HEK293 (cell line): ENCODE results near the gene SCRT2.

Experiments
- CTCF ChIA-PET: fragments of 350-600 bp; formaldehyde crosslinking; extraction: SDS; loops from one replicate; lab custom pipeline; 2021; ENCODE audit warnings: antibody characterized with exemption; lab: Yijun Ruan, JAX
- POLR2A ChIA-PET: fragments of 300-600 bp; formaldehyde crosslinking; extraction: SDS; loops from one replicate; lab custom pipeline; 2020; ENCODE audit warnings: antibody characterized with exemption, inconsistent platforms; lab: Yijun Ruan, JAX
- H3K27ac ChIP-seq: fragments of 200-500 bp; sonication (Bioruptor generic); 2 replicates; pipeline ENCODE4 v1.5.1; 2014; ENCODE audit warnings: low read depth, low read length, control low read depth, inconsistent platforms; ENCODE audit errors: extremely low read depth
- H3K36me3 ChIP-seq, 2 experiments: fragments of 200-500 bp in 1 of 2; sonication (Bioruptor generic) in 1 of 2; 1 replicate in 1 of 2; 2 replicates in 1 of 2; pipeline ENCODE4 v1.5.1; 2014 to 2017; ENCODE audit warnings: inconsistent platforms in 2 of 2, low read length in 2 of 2; ENCODE audit not compliant: control insufficient read depth in 2 of 2, insufficient read depth in 1 of 2
- H3K4me1 ChIP-seq: fragments of 200-500 bp; sonication (Bioruptor generic); 2 replicates; pipeline ENCODE4 v1.5.1; 2014; ENCODE audit warnings: mild to moderate bottlenecking, low read length, inconsistent platforms; ENCODE audit not compliant: control insufficient read depth, insufficient read depth
- H3K4me3 ChIP-seq: 2 replicates; pipeline ENCODE4 v1.5.1; 2011; ENCODE audit warnings: low read depth, mild to moderate bottlenecking, control low read depth, low read length, moderate library complexity
- H3K9me3 ChIP-seq: fragments of 200-500 bp; sonication (Bioruptor generic); 2 replicates; pipeline ENCODE4 v1.5.1; 2014; ENCODE audit warnings: low read depth, low read length, inconsistent platforms; ENCODE audit not compliant: control insufficient read depth, insufficient read depth
- FEZF1 ChIP-seq: fragments of 450-650 bp; formaldehyde crosslinking; IDR thresholded peaks from 2 replicates; pipeline ENCODE4 v1.5.1; 2016; ENCODE audit warnings: missing biosample characterization, missing genetic modification characterization
- GLI2 ChIP-seq: fragments of 450-650 bp; formaldehyde crosslinking; IDR thresholded peaks from 2 replicates; pipeline ENCODE4; 2017; ENCODE audit warnings: missing biosample characterization, missing genetic modification characterization, low read depth, borderline replicate concordance
- KLF8 ChIP-seq: fragments of 450-650 bp; formaldehyde crosslinking; IDR thresholded peaks from 2 replicates; pipeline ENCODE4 v1.5.1; 2016; ENCODE audit warnings: missing biosample characterization, missing genetic modification characterization
- PRDM2 ChIP-seq: fragments of 450-650 bp; formaldehyde crosslinking; IDR thresholded peaks from 2 replicates; pipeline ENCODE4 v1.5.1; 2016; ENCODE audit warnings: missing biosample characterization, missing genetic modification characterization, borderline replicate concordance
- ZBTB11 ChIP-seq: fragments of 450-650 bp; formaldehyde crosslinking; conservative IDR thresholded peaks from 2 replicates; pipeline ENCODE4 v1.5.1; 2016; ENCODE audit warnings: low read depth, missing biosample characterization, missing genetic modification characterization
- ZBTB8A ChIP-seq: fragments of 450-650 bp; formaldehyde crosslinking; IDR thresholded peaks from 2 replicates; pipeline ENCODE4 v1.5.1; 2016; ENCODE audit warnings: missing biosample characterization, missing genetic modification characterization
- ZFHX2 ChIP-seq: fragments of 450-650 bp; formaldehyde crosslinking; conservative IDR thresholded peaks from 2 replicates; pipeline ENCODE4 v1.5.1; 2016; ENCODE audit warnings: missing biosample characterization, missing genetic modification characterization
- ZFP69B ChIP-seq: fragments of 450-650 bp; formaldehyde crosslinking; IDR thresholded peaks from 2 replicates; pipeline ENCODE4 v1.5.1; 2016; ENCODE audit warnings: missing biosample characterization, missing genetic modification characterization
- ZNF174 ChIP-seq: fragments of 450-650 bp; formaldehyde crosslinking; IDR thresholded peaks from 2 replicates; pipeline ENCODE4 v1.5.0; 2017; ENCODE audit warnings: missing biosample characterization, mild to moderate bottlenecking, missing genetic modification characterization
- ZNF391 ChIP-seq: fragments of 450-650 bp; formaldehyde crosslinking; IDR thresholded peaks from 2 replicates; pipeline ENCODE4 v1.5.1; 2016; ENCODE audit warnings: low read depth, missing biosample characterization, missing genetic modification characterization, borderline replicate concordance
- ZNF423 ChIP-seq: fragments of 450-650 bp; formaldehyde crosslinking; IDR thresholded peaks from 2 replicates; pipeline ENCODE4 v1.5.1; 2016; ENCODE audit warnings: missing biosample characterization, missing genetic modification characterization
- ZNF768 ChIP-seq: fragments of 450-650 bp; formaldehyde crosslinking; IDR thresholded peaks from 2 replicates; pipeline ENCODE4 v1.5.1; 2018; ENCODE audit warnings: missing biosample characterization, mild to moderate bottlenecking, missing genetic modification characterization
- TF ChIP-seq, protein P1 (sequence below): fragments of 450-650 bp; formaldehyde crosslinking; IDR thresholded peaks from 2 replicates; pipeline ENCODE4 v1.5.1; 2016; ENCODE audit warnings: missing biosample characterization, missing genetic modification characterization

The SCRT2 gene

DNA sequence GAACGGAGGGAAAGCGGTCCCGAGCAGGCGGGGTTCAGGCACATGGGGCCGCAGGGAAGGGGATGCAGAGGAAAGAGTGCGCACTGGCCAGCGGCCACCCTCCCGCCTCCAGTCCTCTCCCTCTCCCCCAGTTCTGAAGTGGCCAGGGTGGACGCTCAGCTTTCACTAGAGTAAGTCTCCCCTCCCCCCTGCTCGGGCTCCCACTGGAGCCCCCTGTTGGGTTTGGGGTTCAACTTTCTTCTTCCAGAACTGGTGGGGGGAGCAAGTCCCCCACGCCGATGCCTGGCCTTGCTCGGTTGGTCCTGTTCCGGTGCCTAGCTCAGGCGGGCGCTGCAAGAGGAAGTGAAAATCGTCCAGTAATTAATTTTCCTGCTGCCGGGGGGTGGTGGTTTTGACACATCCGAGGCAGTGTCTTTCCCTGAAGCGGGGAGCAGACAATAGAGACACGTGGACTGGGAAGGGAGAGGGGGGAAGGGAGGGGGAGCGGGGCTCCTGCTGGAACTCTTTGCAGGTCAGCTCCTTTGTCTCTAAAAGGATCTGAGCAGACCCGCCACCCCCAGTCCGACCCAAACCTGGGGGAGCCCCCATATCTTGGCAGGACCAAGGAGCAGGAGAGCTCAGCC lies 824 bp upstream of the SCRT2 start:
- TF ChIP-seq ZBTB11 (tag by site-specific recombination) = no peak
- no peak for TF ChIP-seq ZFHX2 (tag by site-specific recombination)
- no peak for TF ChIP-seq KLF8
- TF ChIP-seq ZNF391 = no peak
- TF ChIP-seq ZNF174 (tag by site-specific recombination) = no peak
- no peak for TF ChIP-seq GLI2
- TF ChIP-seq PRDM2 (tag by site-specific recombination) = no peak
- TF ChIP-seq ZNF768 (tag by site-specific recombination) = no peak
- TF ChIP-seq ZBTB8A (tag by site-specific recombination) = no peak
- no peak for TF ChIP-seq ZNF423 (tag by site-specific recombination)
- TF ChIP-seq, protein P1, sequence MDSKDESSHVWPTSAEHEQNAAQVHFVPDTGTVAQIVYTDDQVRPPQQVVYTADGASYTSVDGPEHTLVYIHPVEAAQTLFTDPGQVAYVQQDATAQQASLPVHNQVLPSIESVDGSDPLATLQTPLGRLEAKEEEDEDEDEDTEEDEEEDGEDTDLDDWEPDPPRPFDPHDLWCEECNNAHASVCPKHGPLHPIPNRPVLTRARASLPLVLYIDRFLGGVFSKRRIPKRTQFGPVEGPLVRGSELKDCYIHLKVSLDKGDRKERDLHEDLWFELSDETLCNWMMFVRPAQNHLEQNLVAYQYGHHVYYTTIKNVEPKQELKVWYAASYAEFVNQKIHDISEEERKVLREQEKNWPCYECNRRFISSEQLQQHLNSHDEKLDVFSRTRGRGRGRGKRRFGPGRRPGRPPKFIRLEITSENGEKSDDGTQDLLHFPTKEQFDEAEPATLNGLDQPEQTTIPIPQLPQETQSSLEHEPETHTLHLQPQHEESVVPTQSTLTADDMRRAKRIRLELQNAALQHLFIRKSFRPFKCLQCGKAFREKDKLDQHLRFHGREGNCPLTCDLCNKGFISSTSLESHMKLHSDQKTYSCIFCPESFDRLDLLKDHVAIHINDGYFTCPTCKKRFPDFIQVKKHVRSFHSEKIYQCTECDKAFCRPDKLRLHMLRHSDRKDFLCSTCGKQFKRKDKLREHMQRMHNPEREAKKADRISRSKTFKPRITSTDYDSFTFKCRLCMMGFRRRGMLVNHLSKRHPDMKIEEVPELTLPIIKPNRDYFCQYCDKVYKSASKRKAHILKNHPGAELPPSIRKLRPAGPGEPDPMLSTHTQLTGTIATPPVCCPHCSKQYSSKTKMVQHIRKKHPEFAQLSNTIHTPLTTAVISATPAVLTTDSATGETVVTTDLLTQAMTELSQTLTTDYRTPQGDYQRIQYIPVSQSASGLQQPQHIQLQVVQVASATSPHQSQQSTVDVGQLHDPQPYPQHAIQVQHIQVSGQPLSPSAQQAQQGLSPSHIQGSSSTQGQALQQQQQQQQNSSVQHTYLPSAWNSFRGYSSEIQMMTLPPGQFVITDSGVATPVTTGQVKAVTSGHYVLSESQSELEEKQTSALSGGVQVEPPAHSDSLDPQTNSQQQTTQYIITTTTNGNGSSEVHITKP (tag by site-specific recombination) = no peak
- TF ChIP-seq FEZF1 (tag by site-specific recombination) = no peak
- TF ChIP-seq ZFP69B (tag by site-specific recombination) = no peak
- no peaks in the 10 kb centered on the region for H3K9me3 ChIP-seq
- ChIA-PET CTCF (interaction anchor here (0.5 to 1.4 kb wide), 2 partner anchors 61 to 63 kb away, joined by 4 read pairs; no protein-coding TSS in a partner anchor), POLR2A (no interaction called here)
- peaks cover 6% of the 10 kb centered on the region for H3K4me1 ChIP-seq
- no peak overlapping the region for H3K4me3 ChIP-seq
- H3K36me3 ChIP-seq = no peaks in the 10 kb centered on the region
- H3K27ac ChIP-seq = no peak overlapping the region
